Right lobe of liver (tissue), 6 donors: ENCODE data around the gene CPT1C. TPM values are rescaled to one million over a fixed set of nuclear protein-coding genes. Genes with fewer than 3 reads are reported as not detected.

ENCODE experiments used
- ATAC-seq, 4 donors: fragments of 200-7000 bp; cut with Tn5 transposase; one replicate each; pipeline ENCODE4 v1.9.1; 2020; ENCODE audit warnings: mild to moderate bottlenecking in 4 of 4, moderate library complexity in 4 of 4
- DNase-seq, 3 donors: peaks; one replicate each; pipeline ENCODE4 v3.0.0-alpha.2; 2020
- H3K27ac ChIP-seq, 3 donors: fragments of 200-600 bp; one replicate each; pipeline ENCODE4 v1.8.0; 2022
- H3K27me3 ChIP-seq, 2 donors: fragments of 200-600 bp; one replicate each; pipeline ENCODE4 v1.8.0; 2022
- H3K36me3 ChIP-seq, 4 donors: fragments of 200-600 bp; sonication (generic) in 1 of 4; one replicate each; pipeline versions ENCODE4 v1.5.1 to v1.8.0; 2017 to 2022; ENCODE audit warnings: control low read depth in 1 of 4
- H3K4me1 ChIP-seq, 4 donors: fragments of 200-600 bp; sonication (generic) in 1 of 4; one replicate each; pipeline versions ENCODE4 v1.5.1 to v1.8.0; 2017 to 2022; ENCODE audit warnings: control low read depth in 1 of 4
- H3K4me3 ChIP-seq, 3 donors: fragments of 200-600 bp; one replicate each; pipeline ENCODE4 v1.8.0; 2022
- H3K9me3 ChIP-seq, 4 donors: fragments of 200-600 bp; sonication (generic) in 1 of 4; one replicate each; pipeline versions ENCODE4 v1.5.1 to v1.8.0; 2017 to 2022; ENCODE audit warnings: control low read depth in 1 of 4
- CTCF ChIP-seq, 4 donors: fragments of 200-600 bp in 3 of 4; fragments of 450-650 bp in 1 of 4; IDR thresholded peaks; one replicate each; pipeline versions ENCODE4 v1.5.1 to v1.8.0; 2016 to 2022; ENCODE audit warnings: antibody characterized with exemption in 4 of 4, mild to moderate bottlenecking in 2 of 4
- POLR2A ChIP-seq: fragments of 450-650 bp; IDR thresholded peaks from one replicate; pipeline ENCODE4 v1.6.1; 2017; ENCODE audit warnings: antibody characterized with exemption, mild to moderate bottlenecking
- WGBS: methylation state at CpG from one replicate; pipeline ENCODE4 v1.1.6; 2018; ENCODE audit warnings: low coverage, low lambda C conversion rate; ENCODE audit not compliant: insufficient coverage; ENCODE audit errors: missing lambda C conversion rate; 5-methylcytosine and 5-hydroxymethylcytosine counted together
- intact Hi-C, 2 donors: fragments of 100-400 bp; cut with DNase I; formaldehyde crosslinking; loops; one replicate each; pipeline versions ENCODE4 v1.11.2 to v1.14.1; 2022
- total RNA-seq, 6 experiments: library from RNA; depleted of rRNA in 2 of 6; stranded (reverse); fragments of >200 nt in 2 of 6; fragmentation: NEBNext Ultra II Directional in 3 of 6; extraction: Animal tissue kit (Norgen Biotek cat#: 25700) in 3 of 6; gene quantifications; one replicate each; pipeline versions ENCODE4 v1.1.0 to v1.2.4, GENCODE V29; 2016 to 2023
- donor health status: DM: no; HTN: yes; CAD: no.
- donor health status: DM: no; HTN: no; CAD: no.
- donor health status: DM: no; HTN: no; CAD: no.
- donor health status: DM: no; HTN: yes; CAD: no.
- donor health status: DM: no; HTN: yes; CAD: no.

Gene CPT1C
- total RNA-seq, 6 experiments from 2014 or later, result 0.43 to 6.7 (median 0.97) TPM

- Histone ChIP-seq H3K4me3 (peak within 1 kb of the TSS; percentile 23 to 39 (median 24)), H3K4me1 (peaks cover 0 to 17% (median 2%) of the 10 kb centered on the region in 4 donors), H3K27ac (peak within 1 kb of the TSS in 2 of 3 donors; percentile 21 to 54), H3K9me3 (no peaks in the 10 kb centered on the region), H3K27me3 (no peaks in the 10 kb centered on the region), H3K36me3 (peaks cover 0 to 13% (median 4%) of the 10 kb centered on the region in 4 donors)
- peak; percentile 23 to 60 (median 56) for TF ChIP-seq CTCF (IDR thresholded peaks at IDR 0.05)
- TF ChIP-seq POLR2A, result no peak
- ATAC-seq (peak; percentile 61 to 69 (median 64)), DNase-seq (peak in 1 of 3 donors; percentile 71)
- intact Hi-C loops, result loop anchor here in 1 of 2 donors (10.0 kb wide), 1 partner anchor 115 kb away; no protein-coding TSS in a partner anchor
- 28% methylated on average over 18 of the region's 54 CpGs for WGBS
Measured at GRCh38 chr19:49689133-49690078, 1.5 kb upstream of the CPT1C start, which contains the start of gene ADM5. Gene ADM5 (plus strand): TSS chr19:49689594. CDS start chr19:49689838, 244 bp downstream.

- Histone ChIP-seq H3K4me1 (peaks cover 0 to 17% (median 2%) of the 10 kb centered on the region in 4 donors), H3K27ac (peak overlapping the region in 2 of 3 donors; percentile 21 to 54), H3K36me3 (peaks cover 0 to 8% (median 3%) of the 10 kb centered on the region in 4 donors), H3K9me3 (no peaks in the 10 kb centered on the region), H3K27me3 (no peaks in the 10 kb centered on the region), H3K4me3 (peak overlapping the region; percentile 23 to 39 (median 24))
- intact Hi-C loops, result no loop called here
- no peak for TF ChIP-seq POLR2A
- TF ChIP-seq CTCF (IDR thresholded peaks at IDR 0.05), result no peak
- WGBS, result 2% methylated on average over 10 of the region's 39 CpGs
- ATAC-seq (peak; percentile 6 to 44 (median 17)), DNase-seq (no peak)
Measured at GRCh38 chr19:49690079-49690655, 749 bp upstream of the CPT1C start.

- H3K4me1 ChIP-seq, result peaks cover 0 to 17% (median 2%) of the 10 kb centered on the region in 4 donors
- no peak overlapping the region for H3K27ac ChIP-seq
- peak; percentile 9 to 25 (median 18) for ATAC-seq
- no peak for DNase-seq
- no peaks in the 10 kb centered on the region for H3K9me3 ChIP-seq
- no peaks in the 10 kb centered on the region for H3K27me3 ChIP-seq
- peak overlapping the region; percentile 23 to 39 (median 24) for H3K4me3 ChIP-seq
- intact Hi-C loops, result no loop called here
- no peak for TF ChIP-seq CTCF (IDR thresholded peaks at IDR 0.05)
- TF ChIP-seq POLR2A, result no peak
- WGBS, result 22% methylated on average over 20 of the region's 39 CpGs
- H3K36me3 ChIP-seq, result no peaks in the 10 kb centered on the region
Measured at GRCh38 chr19:49691243-49692146, 579 bp downstream of the CPT1C start.

- no peak for DNase-seq
- Histone ChIP-seq H3K36me3 (no peaks in the 10 kb centered on the region), H3K27ac (no peak overlapping the region), H3K27me3 (no peaks in the 10 kb centered on the region), H3K4me1 (peaks cover 0 to 17% (median 2%) of the 10 kb centered on the region in 4 donors), H3K9me3 (no peaks in the 10 kb centered on the region), H3K4me3 (no peak overlapping the region)
- intact Hi-C loops, result no loop called here
- ATAC-seq, result no peak
- TF ChIP-seq POLR2A, result no peak
- TF ChIP-seq CTCF (IDR thresholded peaks at IDR 0.05), result no peak
- 91% methylated on average over 5 of the region's 16 CpGs for WGBS
Measured at GRCh38 chr19:49692147-49692506, 1.2 kb downstream of the CPT1C start.
